ENCODE data around the gene MC2R.
"Not testable (repeated sequence)": the region's sequence is repeated elsewhere in the genome, so short reads cannot be mapped to it uniquely, and the experiment has no call there.

The MC2R gene

GRCh38 chr18:13890761-13891361, 24.5 kb downstream of the MC2R start:
- DNase-seq, result no peak

- no peak for DNase-seq
These were observed 25.7 kb downstream of the MC2R start for GRCh38 chr18:13889671-13890070.

GRCh38 chr18:13888191-13888716, 27.1 kb downstream of the MC2R start:
- no peak for DNase-seq

GRCh38 chr18:13885009-13885408, 30.3 kb downstream of the MC2R start:
- DNase-seq, result no peak

GRCh38 chr18:13879937-13880336, 35.4 kb downstream of the MC2R start:
- DNase-seq, result no peak

- DNase-seq, result no peak
These were observed 35.8 kb downstream of the MC2R start for GRCh38 chr18:13879492-13879891.

GRCh38 chr18:13878857-13879256, 36.5 kb downstream of the MC2R start:
- no peak for DNase-seq

- DNase-seq, result no peak
These were observed 38.2 kb downstream of the MC2R start for GRCh38 chr18:13877157-13877556.

- DNase-seq, result no peak
These were observed 40.8 kb downstream of the MC2R start for GRCh38 chr18:13874558-13874957.

- DNase-seq, result no peak
These were observed 42.4 kb downstream of the MC2R start for GRCh38 chr18:13872932-13873331.

GRCh38 chr18:13872373-13872772, 43.0 kb downstream of the MC2R start:
- DNase-seq, result no peak

GRCh38 chr18:13871701-13872100, 43.6 kb downstream of the MC2R start:
- DNase-seq, result no peak

- no peak for DNase-seq
These were observed 46.6 kb downstream of the MC2R start for GRCh38 chr18:13868501-13869271.

GRCh38 chr18:13862898-13863297, 52.4 kb downstream of the MC2R start:
- DNase-seq, result not testable (repeated sequence)

- DNase-seq, result no peak
These were observed 65.5 kb downstream of the MC2R start for GRCh38 chr18:13849791-13850190.

GRCh38 chr18:13836559-13836958, 78.8 kb downstream of the MC2R start:
- DNase-seq, result no peak

- DNase-seq, result no peak
These were observed 80.1 kb downstream of the MC2R start for GRCh38 chr18:13835202-13835601.

GRCh38 chr18:13834496-13835015, 80.8 kb downstream of the MC2R start:
- DNase-seq, result no peak
